Esophagus squamous epithelium (tissue), 4 donors: ENCODE results near the gene SLC22A5.

Experiments
- POLR2A ChIP-seq, 4 donors: fragments of 450-650 bp; IDR thresholded peaks; one replicate each; pipeline ENCODE4 v1.6.1; 2017; ENCODE audit warnings: antibody characterized with exemption in 4 of 4, mild to moderate bottlenecking in 4 of 4, moderate library complexity in 3 of 4
- TF ChIP-seq, protein P1 (sequence below), 6 experiments: fragments of 450-650 bp in 4 of 6; fragments of 200-600 bp in 2 of 6; sonication (generic) in 2 of 6; IDR thresholded peaks; one replicate each; pipeline ENCODE4 v1.5.1; 2016 to 2019; ENCODE audit warnings: antibody characterized with exemption in 6 of 6, mild to moderate bottlenecking in 4 of 6, moderate library complexity in 4 of 6

GRCh38 chr5:132377738-132378137, 8.2 kb downstream of the SLC22A5 start:
- TF ChIP-seq, protein P1, sequence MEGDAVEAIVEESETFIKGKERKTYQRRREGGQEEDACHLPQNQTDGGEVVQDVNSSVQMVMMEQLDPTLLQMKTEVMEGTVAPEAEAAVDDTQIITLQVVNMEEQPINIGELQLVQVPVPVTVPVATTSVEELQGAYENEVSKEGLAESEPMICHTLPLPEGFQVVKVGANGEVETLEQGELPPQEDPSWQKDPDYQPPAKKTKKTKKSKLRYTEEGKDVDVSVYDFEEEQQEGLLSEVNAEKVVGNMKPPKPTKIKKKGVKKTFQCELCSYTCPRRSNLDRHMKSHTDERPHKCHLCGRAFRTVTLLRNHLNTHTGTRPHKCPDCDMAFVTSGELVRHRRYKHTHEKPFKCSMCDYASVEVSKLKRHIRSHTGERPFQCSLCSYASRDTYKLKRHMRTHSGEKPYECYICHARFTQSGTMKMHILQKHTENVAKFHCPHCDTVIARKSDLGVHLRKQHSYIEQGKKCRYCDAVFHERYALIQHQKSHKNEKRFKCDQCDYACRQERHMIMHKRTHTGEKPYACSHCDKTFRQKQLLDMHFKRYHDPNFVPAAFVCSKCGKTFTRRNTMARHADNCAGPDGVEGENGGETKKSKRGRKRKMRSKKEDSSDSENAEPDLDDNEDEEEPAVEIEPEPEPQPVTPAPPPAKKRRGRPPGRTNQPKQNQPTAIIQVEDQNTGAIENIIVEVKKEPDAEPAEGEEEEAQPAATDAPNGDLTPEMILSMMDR (IDR thresholded peaks at IDR 0.05), result no peak
- no peak for TF ChIP-seq POLR2A (IDR thresholded peaks at IDR 0.05)
